PC-3 (cell line): ENCODE data around the gene PROCA1.

Experiments used
- EZH2 ChIP-seq: fragments of 300-600 bp; sonication (generic); IDR thresholded peaks from one replicate; pipeline ENCODE4 v1.6.1; 2017; ENCODE audit warnings: antibody characterized with exemption, mild to moderate bottlenecking, low read length; ENCODE audit not compliant: unreplicated experiment
- EZH2phosphoT487 ChIP-seq: fragments of 300-600 bp; sonication (generic); IDR thresholded peaks from 2 replicates; pipeline ENCODE4 v1.6.1; 2018; ENCODE audit warnings: mild to moderate bottlenecking, antibody characterized with exemption, low read length, borderline replicate concordance
- TF ChIP-seq, protein P1 (sequence below): fragments of 300-600 bp; sonication (generic); conservative IDR thresholded peaks from 2 replicates; pipeline ENCODE4 v1.5.1; 2017; ENCODE audit warnings: antibody characterized with exemption, low read depth, mild to moderate bottlenecking, low read length

DNA sequence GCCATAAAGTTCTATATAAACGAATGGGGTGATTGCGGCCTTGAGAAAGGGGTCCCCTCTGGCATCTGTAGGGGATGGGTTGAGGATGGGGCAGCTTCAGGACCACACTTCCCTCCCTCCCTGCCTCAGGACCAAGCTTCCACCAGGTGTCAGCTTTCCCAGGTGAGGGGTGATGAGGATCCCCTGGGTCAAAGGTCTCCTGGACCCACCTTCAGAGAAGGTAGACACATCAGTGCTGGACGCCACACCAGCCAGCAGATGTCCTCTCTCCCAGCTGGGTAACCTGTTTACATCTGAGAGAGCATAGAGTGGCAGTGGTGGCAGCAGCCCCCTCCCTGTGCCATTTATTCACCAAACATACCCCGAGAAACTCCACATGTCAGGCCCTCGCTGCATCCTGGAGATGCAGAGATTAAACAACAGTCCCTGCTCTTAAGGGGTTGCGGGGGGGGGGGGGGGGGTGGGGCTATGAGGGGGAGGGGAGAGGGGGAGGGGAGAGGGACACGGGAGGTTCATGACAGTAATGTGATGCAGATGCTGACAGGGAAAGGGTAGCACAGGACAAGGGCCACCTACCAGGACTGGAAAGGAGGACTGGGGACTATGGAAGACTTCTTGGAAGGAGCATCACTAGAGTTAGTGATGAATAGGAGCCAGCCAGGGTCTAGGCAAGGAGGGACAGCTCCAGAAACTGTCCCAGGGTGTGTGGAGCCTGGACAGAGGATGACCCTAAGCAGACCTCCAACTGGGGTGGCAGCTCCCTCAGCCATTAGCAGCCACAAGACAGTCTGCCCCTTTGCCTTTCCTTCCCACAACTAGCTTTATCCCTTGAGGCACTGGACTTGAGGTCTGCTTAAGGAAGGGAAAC, 5.0 kb downstream of the PROCA1 start:
- TF ChIP-seq, protein P1, sequence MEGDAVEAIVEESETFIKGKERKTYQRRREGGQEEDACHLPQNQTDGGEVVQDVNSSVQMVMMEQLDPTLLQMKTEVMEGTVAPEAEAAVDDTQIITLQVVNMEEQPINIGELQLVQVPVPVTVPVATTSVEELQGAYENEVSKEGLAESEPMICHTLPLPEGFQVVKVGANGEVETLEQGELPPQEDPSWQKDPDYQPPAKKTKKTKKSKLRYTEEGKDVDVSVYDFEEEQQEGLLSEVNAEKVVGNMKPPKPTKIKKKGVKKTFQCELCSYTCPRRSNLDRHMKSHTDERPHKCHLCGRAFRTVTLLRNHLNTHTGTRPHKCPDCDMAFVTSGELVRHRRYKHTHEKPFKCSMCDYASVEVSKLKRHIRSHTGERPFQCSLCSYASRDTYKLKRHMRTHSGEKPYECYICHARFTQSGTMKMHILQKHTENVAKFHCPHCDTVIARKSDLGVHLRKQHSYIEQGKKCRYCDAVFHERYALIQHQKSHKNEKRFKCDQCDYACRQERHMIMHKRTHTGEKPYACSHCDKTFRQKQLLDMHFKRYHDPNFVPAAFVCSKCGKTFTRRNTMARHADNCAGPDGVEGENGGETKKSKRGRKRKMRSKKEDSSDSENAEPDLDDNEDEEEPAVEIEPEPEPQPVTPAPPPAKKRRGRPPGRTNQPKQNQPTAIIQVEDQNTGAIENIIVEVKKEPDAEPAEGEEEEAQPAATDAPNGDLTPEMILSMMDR = no peak
- TF ChIP-seq EZH2 = no peak
- no peak for TF ChIP-seq EZH2phosphoT487
